GM12874 (cell line): ENCODE data around the gene PCDHGB7.

Experiments used
- CTCF ChIP-seq: IDR thresholded peaks from 2 replicates; pipeline ENCODE4 v1.5.1; 2011; ENCODE audit warnings: low read depth, mild to moderate bottlenecking, control low read depth, low read length, moderate library complexity; ENCODE audit not compliant: insufficient read depth

The PCDHGB7 gene

GRCh38 chr5:141403387-141403786 lies 14.1 kb upstream of the PCDHGB7 start:
- no peak for TF ChIP-seq CTCF

- peak; percentile 78 for TF ChIP-seq CTCF
Observed at GRCh38 chr5:141407790-141408505, 9.5 kb upstream of the PCDHGB7 start, which contains the start of gene PCDHGB6. Gene PCDHGB6 (plus strand): TSS chr5:141408021. CDS start chr5:141408203, 182 bp downstream.

- no peak for TF ChIP-seq CTCF
Observed at GRCh38 chr5:141409598-141410306, 7.7 kb upstream of the PCDHGB7 start.

- no peak for TF ChIP-seq CTCF
Observed at GRCh38 chr5:141411575-141411974, 5.9 kb upstream of the PCDHGB7 start.

- TF ChIP-seq CTCF, result peak; percentile 70
Observed at GRCh38 chr5:141412854-141413539, 4.5 kb upstream of the PCDHGB7 start, which contains the start of gene PCDHGA10. Gene PCDHGA10 (plus strand): TSS chr5:141412987. CDS start chr5:141413176, 189 bp downstream.

GRCh38 chr5:141413540-141414069 lies 3.9 kb upstream of the PCDHGB7 start:
- TF ChIP-seq CTCF, result no peak

GRCh38 chr5:141419074-141419880 lies 1.8 kb downstream of the PCDHGB7 start:
- TF ChIP-seq CTCF, result no peak
